Measurements from ENCODE around the gene LVRN.

Gene LVRN

DNA sequence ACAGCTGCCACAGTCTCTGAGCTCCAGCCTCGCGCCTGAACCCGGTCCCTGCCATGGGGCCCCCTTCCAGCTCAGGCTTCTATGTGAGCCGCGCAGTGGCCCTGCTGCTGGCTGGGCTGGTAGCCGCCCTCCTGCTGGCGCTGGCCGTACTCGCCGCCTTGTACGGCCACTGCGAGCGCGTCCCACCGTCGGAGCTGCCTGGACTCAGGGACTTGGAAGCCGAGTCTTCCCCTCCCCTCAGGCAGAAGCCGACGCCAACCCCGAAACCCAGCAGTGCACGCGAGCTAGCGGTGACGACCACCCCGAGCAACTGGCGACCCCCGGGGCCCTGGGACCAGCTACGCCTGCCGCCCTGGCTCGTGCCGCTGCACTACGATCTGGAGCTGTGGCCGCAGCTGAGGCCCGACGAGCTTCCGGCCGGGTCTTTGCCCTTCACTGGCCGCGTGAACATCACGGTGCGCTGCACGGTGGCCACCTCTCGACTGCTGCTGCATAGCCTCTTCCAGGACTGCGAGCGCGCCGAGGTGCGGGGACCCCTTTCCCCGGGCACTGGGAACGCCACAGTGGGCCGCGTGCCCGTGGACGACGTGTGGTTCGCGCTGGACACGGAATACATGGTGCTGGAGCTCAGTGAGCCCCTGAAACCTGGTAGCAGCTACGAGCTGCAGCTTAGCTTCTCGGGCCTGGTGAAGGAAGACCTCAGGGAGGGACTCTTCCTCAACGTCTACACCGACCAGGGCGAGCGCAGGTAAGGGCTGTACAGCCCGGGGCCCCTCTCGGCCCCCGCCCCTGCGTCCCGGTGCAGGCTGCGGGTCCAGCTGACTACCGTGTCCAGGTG, 509 bp downstream of the LVRN start:
- DNase-seq (ENCODE audit: extremely low read depth, low read depth): no peak
- TF ChIP-seq, protein P1, sequence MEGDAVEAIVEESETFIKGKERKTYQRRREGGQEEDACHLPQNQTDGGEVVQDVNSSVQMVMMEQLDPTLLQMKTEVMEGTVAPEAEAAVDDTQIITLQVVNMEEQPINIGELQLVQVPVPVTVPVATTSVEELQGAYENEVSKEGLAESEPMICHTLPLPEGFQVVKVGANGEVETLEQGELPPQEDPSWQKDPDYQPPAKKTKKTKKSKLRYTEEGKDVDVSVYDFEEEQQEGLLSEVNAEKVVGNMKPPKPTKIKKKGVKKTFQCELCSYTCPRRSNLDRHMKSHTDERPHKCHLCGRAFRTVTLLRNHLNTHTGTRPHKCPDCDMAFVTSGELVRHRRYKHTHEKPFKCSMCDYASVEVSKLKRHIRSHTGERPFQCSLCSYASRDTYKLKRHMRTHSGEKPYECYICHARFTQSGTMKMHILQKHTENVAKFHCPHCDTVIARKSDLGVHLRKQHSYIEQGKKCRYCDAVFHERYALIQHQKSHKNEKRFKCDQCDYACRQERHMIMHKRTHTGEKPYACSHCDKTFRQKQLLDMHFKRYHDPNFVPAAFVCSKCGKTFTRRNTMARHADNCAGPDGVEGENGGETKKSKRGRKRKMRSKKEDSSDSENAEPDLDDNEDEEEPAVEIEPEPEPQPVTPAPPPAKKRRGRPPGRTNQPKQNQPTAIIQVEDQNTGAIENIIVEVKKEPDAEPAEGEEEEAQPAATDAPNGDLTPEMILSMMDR (IDR thresholded peaks at IDR 0.05; ENCODE audit: low read depth, low read length): no peak

DNA sequence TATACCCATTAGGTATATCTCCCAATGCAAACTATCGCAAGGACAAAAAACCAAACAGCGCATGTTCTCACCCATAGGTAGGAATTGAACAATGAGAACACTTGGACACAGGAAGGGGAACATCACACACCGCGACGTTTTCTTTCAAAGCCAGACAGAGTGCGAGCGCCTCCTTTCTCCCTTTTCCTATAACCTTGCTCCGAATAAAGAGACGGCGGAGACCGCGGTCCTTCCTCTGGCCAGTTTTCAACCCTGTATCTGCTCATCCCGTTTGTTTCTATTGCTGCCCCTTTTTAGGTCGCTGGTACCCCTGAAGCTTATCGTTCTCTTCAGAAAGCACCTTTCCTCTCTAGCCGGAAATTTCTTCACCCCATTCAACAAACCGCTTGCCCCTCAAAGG, 1.3 kb downstream of the LVRN start:
- TF ChIP-seq, protein P1 (IDR thresholded peaks at IDR 0.05; ENCODE audit: low read depth, low read length): no peak
- no peak for DNase-seq (ENCODE audit: extremely low read depth, low read depth)

DNA sequence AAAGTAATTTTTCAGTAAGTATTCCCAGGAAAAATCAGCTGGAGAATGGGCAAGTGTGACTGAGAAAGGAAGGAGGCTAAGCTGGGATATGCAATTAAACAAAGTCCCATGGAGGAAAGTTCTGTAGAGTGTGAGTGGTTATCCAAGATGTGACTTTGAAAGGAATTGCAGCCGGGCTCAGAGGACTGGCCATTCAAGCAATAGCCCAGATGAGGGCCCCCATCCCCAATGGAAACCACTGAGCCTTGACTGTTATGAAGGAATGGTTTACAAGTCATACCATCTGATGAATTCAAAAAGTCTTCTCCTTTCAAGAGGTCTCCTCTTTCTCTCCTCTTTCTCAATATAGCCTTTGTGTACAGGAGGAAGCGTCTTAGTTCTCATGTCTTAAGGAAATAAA, 6.5 kb downstream of the LVRN start:
- DNase-seq (ENCODE audit: extremely low read depth, low read depth): no peak
- TF ChIP-seq, protein P1 (IDR thresholded peaks at IDR 0.05; ENCODE audit: low read depth, low read length): no peak

DNA sequence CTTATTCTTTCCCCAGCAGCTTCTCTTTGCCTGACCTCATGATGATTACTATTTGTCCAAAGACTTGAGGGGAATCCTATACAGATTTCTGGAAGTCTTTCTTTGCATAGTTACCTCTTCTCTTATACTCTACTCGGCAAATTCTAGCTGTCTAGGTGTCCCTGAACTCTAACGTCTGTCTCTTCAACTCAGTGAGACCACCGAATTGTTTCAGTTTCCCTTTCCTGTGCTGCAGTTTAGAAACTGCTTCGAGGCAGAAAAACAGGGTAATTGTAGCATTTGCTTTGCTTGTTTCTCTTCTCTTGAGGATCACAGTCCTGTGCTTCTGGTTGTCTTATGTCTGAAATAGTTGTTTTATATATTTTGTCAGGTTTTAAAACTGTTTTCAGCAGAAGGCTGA, 14.8 kb downstream of the LVRN start:
- TF ChIP-seq, protein P1 (IDR thresholded peaks at IDR 0.05; ENCODE audit: low read depth, low read length): no peak
- DNase-seq (ENCODE audit: extremely low read depth, low read depth): no peak

DNA sequence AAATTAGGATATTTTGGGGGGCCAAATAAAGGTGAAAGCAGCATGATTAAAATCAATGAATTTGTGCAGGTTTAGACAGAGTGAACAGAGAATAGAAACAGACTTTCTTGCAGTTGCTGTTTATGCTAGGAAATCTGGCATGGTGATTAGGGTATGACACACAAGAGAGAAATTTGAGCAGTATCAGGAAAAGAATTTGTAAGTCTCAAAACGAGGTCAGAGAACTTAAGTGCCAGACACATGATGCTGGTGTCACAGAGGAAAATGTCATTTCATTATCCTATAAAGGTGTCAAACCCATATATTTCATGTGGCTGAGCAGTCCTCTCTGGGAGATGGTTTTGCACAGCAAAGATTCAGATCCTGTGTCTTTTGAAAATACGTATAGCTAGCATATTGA, 15.7 kb downstream of the LVRN start:
- DNase-seq (ENCODE audit: extremely low read depth, low read depth): peak; percentile 57
- TF ChIP-seq, protein P1 (IDR thresholded peaks at IDR 0.05; ENCODE audit: low read depth, low read length): no peak

DNA sequence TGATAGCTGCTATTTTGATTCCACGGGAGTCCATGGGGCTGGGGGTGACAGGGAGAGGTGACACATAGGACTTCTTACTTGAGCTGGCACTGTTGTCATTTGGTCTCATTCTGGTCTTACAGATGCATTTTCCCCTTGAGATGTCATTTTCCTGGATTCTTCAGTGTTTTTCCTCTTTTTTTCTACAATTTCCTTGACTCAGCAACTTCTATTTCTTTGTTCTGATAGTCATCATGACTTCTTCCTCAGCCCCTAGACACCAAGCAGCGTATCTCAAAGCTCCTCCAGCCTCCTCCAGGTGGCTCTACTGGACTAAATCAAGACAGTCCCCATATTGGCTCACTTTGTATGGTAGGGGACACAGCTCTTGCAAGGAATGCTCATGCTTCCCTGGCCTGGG, 16.5 kb downstream of the LVRN start:
- no peak for DNase-seq (ENCODE audit: extremely low read depth, low read depth)
- TF ChIP-seq, protein P1 (IDR thresholded peaks at IDR 0.05; ENCODE audit: low read depth, low read length): no peak

DNA sequence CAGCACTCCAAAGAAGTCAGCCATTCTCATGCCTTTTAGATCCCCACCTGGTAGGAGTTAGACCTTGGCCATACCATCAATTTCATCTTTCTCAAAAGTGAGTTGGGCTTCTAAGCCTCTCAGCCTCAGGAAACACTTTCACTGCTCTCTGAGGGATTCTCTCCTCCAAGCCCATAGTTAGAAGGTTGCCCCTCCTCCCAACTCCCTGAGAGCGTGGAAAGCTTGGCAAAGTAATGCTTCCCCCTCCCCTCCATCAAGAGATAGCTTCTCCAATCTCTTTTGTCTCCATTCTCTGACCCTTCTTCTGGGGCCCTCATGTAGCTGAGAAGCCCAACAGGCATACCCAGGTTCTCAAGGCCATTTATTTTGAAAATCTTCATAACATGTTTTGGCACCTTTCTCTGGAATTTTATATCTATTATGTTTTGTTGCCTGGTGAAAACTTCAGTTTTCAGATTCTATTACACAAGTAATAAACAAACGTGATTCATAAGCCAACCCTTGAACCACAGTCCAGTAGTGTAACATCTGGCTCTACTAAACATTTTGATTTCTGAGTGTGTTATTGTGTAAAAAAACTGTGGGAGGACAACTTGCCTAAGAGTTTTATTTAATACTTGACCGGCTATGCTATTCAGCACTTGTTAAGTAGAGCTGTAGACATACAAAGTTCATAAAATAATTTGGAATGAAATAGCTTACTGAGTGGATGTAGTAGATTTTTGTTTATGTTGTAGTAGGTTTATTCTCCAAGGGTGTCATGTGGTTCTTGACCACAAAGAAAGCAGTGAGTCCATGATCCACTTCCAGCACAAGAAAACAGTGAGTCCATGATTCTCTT, 17.1 kb downstream of the LVRN start:
- TF ChIP-seq, protein P1 (IDR thresholded peaks at IDR 0.05; ENCODE audit: low read depth, low read length): no peak
- peak; percentile 90 for DNase-seq (ENCODE audit: extremely low read depth, low read depth)
